HepG2 (cell line): Measurements from ENCODE around the gene JPH2.

Experiments used
- ATAD3A ChIP-seq: sonication (generic); formaldehyde crosslinking; IDR thresholded peaks from 2 replicates; pipeline ENCODE4 v1.4.0; 2020; ENCODE audit warnings: missing genetic modification reagents
- DMAP1 ChIP-seq: IDR thresholded peaks from 2 replicates; pipeline ENCODE4 v1.6.1; 2016
- FOXM1 ChIP-seq: sonication (generic); formaldehyde crosslinking; IDR thresholded peaks from 2 replicates; pipeline ENCODE4 v1.5.0; 2020; ENCODE audit warnings: missing genetic modification reagents
- MAFK ChIP-seq, 2 experiments: IDR thresholded peaks in 1 of 2; conservative IDR thresholded peaks in 1 of 2; 2 replicates each; pipeline ENCODE4 v1.6.1; 2011; ENCODE audit warnings: improper control_type of control experiment in 2 of 2, low read length in 2 of 2
- PITX1 ChIP-seq: sonication (generic); formaldehyde crosslinking; IDR thresholded peaks from 2 replicates; pipeline ENCODE4 v1.5.1; 2020; ENCODE audit warnings: mild to moderate bottlenecking, missing genetic modification reagents
- ZFX ChIP-seq: sonication (generic); formaldehyde crosslinking; IDR thresholded peaks from 2 replicates; pipeline ENCODE4 v1.4.0; 2020; ENCODE audit warnings: mild to moderate bottlenecking, low read depth, missing genetic modification reagents, moderate library complexity
- ZNF138 ChIP-seq: sonication (generic); formaldehyde crosslinking; IDR thresholded peaks from 2 replicates; pipeline ENCODE4 v1.5.0; 2020; ENCODE audit warnings: mild to moderate bottlenecking, low read depth, missing genetic modification reagents
- ZNF569 ChIP-seq: sonication (generic); formaldehyde crosslinking; IDR thresholded peaks from 2 replicates; pipeline ENCODE4 v1.5.0; 2020; ENCODE audit warnings: mild to moderate bottlenecking, missing genetic modification reagents, moderate library complexity, borderline replicate concordance
- TF ChIP-seq, protein P1 (sequence below): sonication (generic); formaldehyde crosslinking; IDR thresholded peaks from 2 replicates; pipeline ENCODE4 v1.4.0; 2020; ENCODE audit warnings: missing genetic modification reagents, borderline replicate concordance
- TF ChIP-seq, protein P2 (sequence below): IDR thresholded peaks from 2 replicates; pipeline ENCODE4 v1.6.1; 2012; ENCODE audit warnings: inconsistent platforms
- TF ChIP-seq, protein P3 (sequence below): fragments of 450-650 bp; IDR thresholded peaks from 2 replicates; pipeline ENCODE4 v1.6.1; 2017
- TF ChIP-seq, protein P4 (sequence below): sonication (generic); formaldehyde crosslinking; IDR thresholded peaks from 2 replicates; pipeline ENCODE4 v1.4.0; 2020; ENCODE audit warnings: missing genetic modification reagents
- TF ChIP-seq, protein P5 (sequence below): IDR thresholded peaks from 2 replicates; pipeline ENCODE4 v1.4.0; 2020; ENCODE audit warnings: mild to moderate bottlenecking, missing genetic modification reagents

DNA sequence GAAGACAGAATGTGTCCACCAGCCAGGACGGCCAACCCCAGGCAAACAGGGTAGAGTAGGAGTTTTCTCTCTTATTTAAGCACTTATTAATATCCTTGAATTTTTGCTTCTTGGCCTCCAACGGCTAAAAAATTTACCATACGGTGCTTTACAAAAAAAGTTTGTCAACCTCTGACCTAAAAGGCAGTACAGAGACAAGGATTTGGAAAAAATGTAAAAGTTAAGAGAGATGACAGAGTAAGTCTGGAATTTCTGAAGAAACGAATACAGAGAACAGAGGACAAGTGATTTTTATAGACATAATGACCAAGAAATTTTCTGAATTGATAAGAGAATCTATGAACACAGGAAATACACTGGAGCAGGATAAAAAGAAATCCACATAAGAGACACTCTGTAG, 13.4 kb upstream of the JPH2 start:
- TF ChIP-seq, protein P1, sequence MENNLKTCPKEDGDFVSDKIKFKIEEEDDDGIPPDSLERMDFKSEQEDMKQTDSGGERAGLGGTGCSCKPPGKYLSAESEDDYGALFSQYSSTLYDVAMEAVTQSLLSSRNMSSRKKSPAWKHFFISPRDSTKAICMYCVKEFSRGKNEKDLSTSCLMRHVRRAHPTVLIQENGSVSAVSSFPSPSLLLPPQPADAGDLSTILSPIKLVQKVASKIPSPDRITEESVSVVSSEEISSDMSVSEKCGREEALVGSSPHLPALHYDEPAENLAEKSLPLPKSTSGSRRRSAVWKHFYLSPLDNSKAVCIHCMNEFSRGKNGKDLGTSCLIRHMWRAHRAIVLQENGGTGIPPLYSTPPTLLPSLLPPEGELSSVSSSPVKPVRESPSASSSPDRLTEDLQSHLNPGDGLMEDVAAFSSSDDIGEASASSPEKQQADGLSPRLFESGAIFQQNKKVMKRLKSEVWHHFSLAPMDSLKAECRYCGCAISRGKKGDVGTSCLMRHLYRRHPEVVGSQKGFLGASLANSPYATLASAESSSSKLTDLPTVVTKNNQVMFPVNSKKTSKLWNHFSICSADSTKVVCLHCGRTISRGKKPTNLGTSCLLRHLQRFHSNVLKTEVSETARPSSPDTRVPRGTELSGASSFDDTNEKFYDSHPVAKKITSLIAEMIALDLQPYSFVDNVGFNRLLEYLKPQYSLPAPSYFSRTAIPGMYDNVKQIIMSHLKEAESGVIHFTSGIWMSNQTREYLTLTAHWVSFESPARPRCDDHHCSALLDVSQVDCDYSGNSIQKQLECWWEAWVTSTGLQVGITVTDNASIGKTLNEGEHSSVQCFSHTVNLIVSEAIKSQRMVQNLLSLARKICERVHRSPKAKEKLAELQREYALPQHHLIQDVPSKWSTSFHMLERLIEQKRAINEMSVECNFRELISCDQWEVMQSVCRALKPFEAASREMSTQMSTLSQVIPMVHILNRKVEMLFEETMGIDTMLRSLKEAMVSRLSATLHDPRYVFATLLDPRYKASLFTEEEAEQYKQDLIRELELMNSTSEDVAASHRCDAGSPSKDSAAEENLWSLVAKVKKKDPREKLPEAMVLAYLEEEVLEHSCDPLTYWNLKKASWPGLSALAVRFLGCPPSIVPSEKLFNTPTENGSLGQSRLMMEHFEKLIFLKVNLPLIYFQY (CRISPR knock-in tag): no peak
- TF ChIP-seq, protein P2, sequence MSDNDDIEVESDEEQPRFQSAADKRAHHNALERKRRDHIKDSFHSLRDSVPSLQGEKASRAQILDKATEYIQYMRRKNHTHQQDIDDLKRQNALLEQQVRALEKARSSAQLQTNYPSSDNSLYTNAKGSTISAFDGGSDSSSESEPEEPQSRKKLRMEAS: no peak
- TF ChIP-seq ZNF138 (CRISPR knock-in tag): no peak
- TF ChIP-seq FOXM1 (CRISPR knock-in tag): no peak
- TF ChIP-seq ATAD3A (CRISPR knock-in tag): no peak
- TF ChIP-seq PITX1: no peak
- no peak for TF ChIP-seq ZFX (CRISPR knock-in tag)
- TF ChIP-seq MAFK (conservative IDR thresholded peaks at IDR 0.05 in 1 of 2, IDR thresholded peaks at IDR 0.05 in 1 of 2; ENCODE audit: low read length in 2 of 2): no peak
- TF ChIP-seq, protein P3, sequence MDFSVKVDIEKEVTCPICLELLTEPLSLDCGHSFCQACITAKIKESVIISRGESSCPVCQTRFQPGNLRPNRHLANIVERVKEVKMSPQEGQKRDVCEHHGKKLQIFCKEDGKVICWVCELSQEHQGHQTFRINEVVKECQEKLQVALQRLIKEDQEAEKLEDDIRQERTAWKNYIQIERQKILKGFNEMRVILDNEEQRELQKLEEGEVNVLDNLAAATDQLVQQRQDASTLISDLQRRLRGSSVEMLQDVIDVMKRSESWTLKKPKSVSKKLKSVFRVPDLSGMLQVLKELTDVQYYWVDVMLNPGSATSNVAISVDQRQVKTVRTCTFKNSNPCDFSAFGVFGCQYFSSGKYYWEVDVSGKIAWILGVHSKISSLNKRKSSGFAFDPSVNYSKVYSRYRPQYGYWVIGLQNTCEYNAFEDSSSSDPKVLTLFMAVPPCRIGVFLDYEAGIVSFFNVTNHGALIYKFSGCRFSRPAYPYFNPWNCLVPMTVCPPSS: no peak
- TF ChIP-seq, protein P4, sequence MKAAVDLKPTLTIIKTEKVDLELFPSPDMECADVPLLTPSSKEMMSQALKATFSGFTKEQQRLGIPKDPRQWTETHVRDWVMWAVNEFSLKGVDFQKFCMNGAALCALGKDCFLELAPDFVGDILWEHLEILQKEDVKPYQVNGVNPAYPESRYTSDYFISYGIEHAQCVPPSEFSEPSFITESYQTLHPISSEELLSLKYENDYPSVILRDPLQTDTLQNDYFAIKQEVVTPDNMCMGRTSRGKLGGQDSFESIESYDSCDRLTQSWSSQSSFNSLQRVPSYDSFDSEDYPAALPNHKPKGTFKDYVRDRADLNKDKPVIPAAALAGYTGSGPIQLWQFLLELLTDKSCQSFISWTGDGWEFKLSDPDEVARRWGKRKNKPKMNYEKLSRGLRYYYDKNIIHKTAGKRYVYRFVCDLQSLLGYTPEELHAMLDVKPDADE (CRISPR knock-in tag): no peak
- TF ChIP-seq DMAP1 (CRISPR knock-in tag): no peak
- TF ChIP-seq ZNF569 (CRISPR knock-in tag): no peak
- TF ChIP-seq, protein P5, sequence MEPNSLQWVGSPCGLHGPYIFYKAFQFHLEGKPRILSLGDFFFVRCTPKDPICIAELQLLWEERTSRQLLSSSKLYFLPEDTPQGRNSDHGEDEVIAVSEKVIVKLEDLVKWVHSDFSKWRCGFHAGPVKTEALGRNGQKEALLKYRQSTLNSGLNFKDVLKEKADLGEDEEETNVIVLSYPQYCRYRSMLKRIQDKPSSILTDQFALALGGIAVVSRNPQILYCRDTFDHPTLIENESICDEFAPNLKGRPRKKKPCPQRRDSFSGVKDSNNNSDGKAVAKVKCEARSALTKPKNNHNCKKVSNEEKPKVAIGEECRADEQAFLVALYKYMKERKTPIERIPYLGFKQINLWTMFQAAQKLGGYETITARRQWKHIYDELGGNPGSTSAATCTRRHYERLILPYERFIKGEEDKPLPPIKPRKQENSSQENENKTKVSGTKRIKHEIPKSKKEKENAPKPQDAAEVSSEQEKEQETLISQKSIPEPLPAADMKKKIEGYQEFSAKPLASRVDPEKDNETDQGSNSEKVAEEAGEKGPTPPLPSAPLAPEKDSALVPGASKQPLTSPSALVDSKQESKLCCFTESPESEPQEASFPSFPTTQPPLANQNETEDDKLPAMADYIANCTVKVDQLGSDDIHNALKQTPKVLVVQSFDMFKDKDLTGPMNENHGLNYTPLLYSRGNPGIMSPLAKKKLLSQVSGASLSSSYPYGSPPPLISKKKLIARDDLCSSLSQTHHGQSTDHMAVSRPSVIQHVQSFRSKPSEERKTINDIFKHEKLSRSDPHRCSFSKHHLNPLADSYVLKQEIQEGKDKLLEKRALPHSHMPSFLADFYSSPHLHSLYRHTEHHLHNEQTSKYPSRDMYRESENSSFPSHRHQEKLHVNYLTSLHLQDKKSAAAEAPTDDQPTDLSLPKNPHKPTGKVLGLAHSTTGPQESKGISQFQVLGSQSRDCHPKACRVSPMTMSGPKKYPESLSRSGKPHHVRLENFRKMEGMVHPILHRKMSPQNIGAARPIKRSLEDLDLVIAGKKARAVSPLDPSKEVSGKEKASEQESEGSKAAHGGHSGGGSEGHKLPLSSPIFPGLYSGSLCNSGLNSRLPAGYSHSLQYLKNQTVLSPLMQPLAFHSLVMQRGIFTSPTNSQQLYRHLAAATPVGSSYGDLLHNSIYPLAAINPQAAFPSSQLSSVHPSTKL: no peak
